ENCODE data around the gene OR2T8.

The OR2T8 gene

GRCh38 chr1:247962911-247963588 lies 43.0 kb downstream of the OR2T8 start:
- no peak for DNase-seq

- no peak for DNase-seq
Observed at GRCh38 chr1:247964933-247965332, 44.9 kb downstream of the OR2T8 start, which contains the start of gene OR2AK2. TSS of gene OR2AK2 (plus strand) at chr1:247965233. CDS start at chr1:247965377, 144 bp downstream.

GRCh38 chr1:247966532-247967204 lies 46.6 kb downstream of the OR2T8 start:
- DNase-seq = peak; percentile 5

All from NCI-H748 treated with DMSO at 0.1 percent for 48 hours (cell line).